Cerebellar nuclear complex (tissue), 1 donor: ENCODE results near the gene TUG1.

Experiments used
- DNase-seq, 2 experiments: peaks; one replicate each; lab custom pipeline; 2025; lab: John Stamatoyannopoulos, UW

Gene TUG1

GRCh38 chr22:31001124-31001770, 32.2 kb downstream of the TUG1 start:
- DNase-seq: no peak

- DNase-seq: no peak
These were observed 36.5 kb downstream of the TUG1 start for GRCh38 chr22:31005535-31005934.

- no peak for DNase-seq
These were observed 50.3 kb downstream of the TUG1 start for GRCh38 chr22:31019191-31019930.

DNA sequence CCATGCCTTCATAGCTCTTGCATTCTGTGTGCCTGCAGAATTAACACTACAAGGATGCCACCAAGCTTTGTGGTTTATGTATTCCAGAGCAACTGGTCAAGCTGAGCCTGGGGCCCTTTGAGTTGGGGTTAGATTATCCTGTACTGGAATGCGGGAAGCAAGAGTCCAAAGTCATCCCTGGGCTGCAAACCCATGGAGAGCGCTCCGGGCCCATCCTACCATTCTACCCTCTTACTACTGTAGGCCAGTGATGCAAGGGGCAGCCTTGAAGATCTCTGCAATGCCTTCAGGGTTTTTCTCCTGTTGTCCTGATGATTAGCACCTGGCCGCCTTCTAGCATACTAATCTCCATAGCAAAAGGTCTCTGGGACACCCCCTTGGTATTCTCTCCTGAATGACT, 51.3 kb downstream of the TUG1 start:
- no peak for DNase-seq

DNA sequence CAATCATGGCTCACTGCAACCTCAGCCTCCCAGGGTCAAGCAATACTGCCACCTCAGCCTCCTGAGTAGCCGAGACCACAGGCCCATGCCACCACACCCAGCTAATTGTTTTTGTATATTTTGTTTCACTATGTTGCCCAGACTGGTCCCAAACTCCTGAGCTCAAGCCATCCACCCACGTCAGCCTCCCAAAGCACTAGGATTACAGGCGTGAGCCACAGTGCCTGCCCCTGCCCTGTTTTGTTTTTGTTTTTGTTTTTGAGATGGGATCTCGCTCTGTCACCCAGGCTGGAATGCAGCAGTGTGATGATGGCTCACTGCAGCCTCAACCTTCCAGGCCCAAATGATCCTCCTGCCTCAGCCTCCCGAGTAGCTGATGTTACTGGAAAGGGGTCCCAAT, 53.5 kb downstream of the TUG1 start:
- no peak for DNase-seq
